Sciatic nerve (tissue), 2 donors: Measurements from ENCODE around the gene SNX15. TPM values are rescaled to one million over a fixed set of nuclear protein-coding genes. Genes with fewer than 3 reads are reported as not detected.

Experiments used
- ATAC-seq: fragments of 200-7000 bp; cut with Tn5 transposase; one replicate; pipeline ENCODE4 v1.9.1; 2020; ENCODE audit warnings: mild to moderate bottlenecking, moderate library complexity
- DNase-seq: peaks from one replicate; pipeline ENCODE4 v3.0.0-alpha.2; 2020; ENCODE audit warnings: low spot score
- intact Hi-C: fragments of 100-400 bp; cut with DNase I; formaldehyde crosslinking; loops from one replicate; pipeline ENCODE4 v1.14.2; 2022
- total RNA-seq: library from RNA; stranded (reverse); fragmentation: NEBNext Ultra II Directional; extraction: Animal tissue kit (Norgen Biotek cat#: 25700); gene quantifications from one replicate; pipeline ENCODE4 v1.2.1, GENCODE V29; 2021
- donor health status: DM: no; HTN: no; CAD: no.
- donor health status: DM: no; HTN: no; CAD: no.

The SNX15 gene
- total RNA-seq, 1 donor from 2014 or later: 34.4 TPM

- DNase-seq (peak; percentile 71), ATAC-seq (peak; percentile 61)
- intact Hi-C loops: no loop called here
These were observed 20.6 kb downstream of the SNX15 start for GRCh38 chr11:65047581-65048422.

DNA sequence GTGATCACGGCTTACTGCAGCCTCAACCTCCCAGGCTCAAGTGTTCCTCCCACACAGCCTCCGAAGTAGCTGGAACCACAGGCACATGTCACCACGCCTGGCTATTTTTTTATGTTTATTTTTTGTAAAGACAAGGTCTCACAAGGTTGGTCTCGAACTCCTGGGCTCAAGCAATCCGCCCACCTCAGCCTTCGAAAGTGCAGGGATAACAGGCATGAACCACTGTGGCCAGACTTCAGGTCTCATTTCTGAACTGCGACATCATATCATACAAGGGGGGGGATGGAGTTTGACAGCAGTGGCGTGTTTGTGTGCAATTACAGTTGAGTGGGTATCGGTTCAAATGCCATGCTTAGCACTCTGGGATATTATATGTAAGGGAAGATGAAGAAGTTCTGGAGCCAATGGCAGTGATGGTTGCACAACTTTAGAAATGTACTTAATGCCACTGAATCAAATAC, 24.2 kb downstream of the SNX15 start:
- DNase-seq (no peak), ATAC-seq (no peak)
- intact Hi-C loops: no loop called here

GRCh38 chr11:65053827-65054508, 26.7 kb downstream of the SNX15 start:
- DNase-seq (no peak), ATAC-seq (no peak)
- intact Hi-C loops: no loop called here

DNA sequence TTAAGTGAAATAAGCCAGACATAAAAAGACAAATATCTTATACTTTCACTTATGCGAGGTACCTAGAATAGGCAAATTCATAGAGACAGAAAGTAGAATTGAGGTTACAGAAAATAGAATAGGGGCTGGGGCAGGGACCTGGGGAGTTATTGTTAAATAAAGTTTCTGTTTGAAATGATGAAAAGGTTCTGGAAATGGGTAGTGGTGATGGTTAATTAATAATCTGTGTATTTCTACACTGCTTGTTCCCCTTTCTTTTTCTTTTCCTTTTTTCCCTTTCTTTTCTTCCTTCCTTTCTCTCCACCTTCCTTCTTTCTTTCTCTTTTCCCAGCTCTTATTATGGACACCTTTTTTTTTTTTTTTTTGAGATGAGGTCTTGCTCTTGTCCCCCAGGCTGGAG, 28.3 kb downstream of the SNX15 start:
- ATAC-seq: no peak
- no peak for DNase-seq
- intact Hi-C loops: no loop called here

DNA sequence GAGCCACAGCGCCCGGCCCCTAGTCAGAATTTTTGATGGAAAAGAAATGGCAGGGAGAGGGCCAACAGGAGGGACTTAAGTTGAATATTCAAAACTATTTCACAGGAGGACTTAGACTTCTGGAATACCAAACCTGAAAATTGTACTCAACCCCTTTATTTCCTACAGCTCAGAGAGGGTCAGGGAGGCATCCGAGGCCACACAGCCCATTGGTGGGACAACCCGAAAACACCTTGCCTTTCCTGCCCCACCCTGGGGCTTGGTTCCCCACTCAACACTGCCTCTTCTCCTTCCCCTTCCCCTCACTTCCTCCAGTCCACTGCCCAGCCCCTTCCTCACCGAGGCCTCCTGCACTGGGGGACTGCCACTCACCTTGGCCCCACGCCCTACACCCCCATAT, 29.8 kb downstream of the SNX15 start:
- ATAC-seq (no peak), DNase-seq (no peak)
- intact Hi-C loops: no loop called here

DNA sequence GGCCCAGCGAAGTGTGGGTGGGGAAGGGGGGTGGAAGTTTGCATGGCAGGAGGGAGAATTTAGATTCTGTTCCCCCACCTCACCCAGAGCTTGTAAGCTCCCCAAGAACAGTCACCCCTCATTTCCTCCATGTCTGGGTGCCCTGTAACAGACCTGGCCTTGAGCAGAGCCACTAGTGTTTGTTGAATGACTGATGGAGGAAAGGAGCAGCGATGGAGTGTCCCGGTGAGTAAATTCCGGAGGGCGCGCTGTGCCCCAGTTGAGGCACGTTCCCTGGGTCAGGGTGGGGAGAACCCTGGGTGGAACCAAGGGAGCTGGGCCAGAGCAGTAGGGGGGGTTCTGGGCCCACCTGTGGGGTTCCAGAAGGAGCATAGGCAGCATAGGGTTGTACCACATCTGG, 30.3 kb downstream of the SNX15 start:
- DNase-seq (no peak), ATAC-seq (no peak)

GRCh38 chr11:65058012-65058411, 30.8 kb downstream of the SNX15 start:
- ATAC-seq (no peak), DNase-seq (no peak)
- intact Hi-C loops: no loop called here

More for the DNA sequence above, 30.3 kb downstream of the SNX15 start:
- intact Hi-C loops: no loop called here

GRCh38 chr11:65058419-65059054, 31.3 kb downstream of the SNX15 start, which contains the start of gene NAALADL1:
Gene NAALADL1 (minus strand): TSS chr11:65058553. CDS start chr11:65058521, 32 bp downstream.
- ATAC-seq: no peak

GRCh38 chr11:65059523-65059922, 32.3 kb downstream of the SNX15 start:
- intact Hi-C loops: no loop called here
- DNase-seq (no peak), ATAC-seq (no peak)

More at GRCh38 chr11:65058419-65059054, 31.3 kb downstream of the SNX15 start, which contains the start of gene NAALADL1:
- no peak for DNase-seq
- intact Hi-C loops: no loop called here

DNA sequence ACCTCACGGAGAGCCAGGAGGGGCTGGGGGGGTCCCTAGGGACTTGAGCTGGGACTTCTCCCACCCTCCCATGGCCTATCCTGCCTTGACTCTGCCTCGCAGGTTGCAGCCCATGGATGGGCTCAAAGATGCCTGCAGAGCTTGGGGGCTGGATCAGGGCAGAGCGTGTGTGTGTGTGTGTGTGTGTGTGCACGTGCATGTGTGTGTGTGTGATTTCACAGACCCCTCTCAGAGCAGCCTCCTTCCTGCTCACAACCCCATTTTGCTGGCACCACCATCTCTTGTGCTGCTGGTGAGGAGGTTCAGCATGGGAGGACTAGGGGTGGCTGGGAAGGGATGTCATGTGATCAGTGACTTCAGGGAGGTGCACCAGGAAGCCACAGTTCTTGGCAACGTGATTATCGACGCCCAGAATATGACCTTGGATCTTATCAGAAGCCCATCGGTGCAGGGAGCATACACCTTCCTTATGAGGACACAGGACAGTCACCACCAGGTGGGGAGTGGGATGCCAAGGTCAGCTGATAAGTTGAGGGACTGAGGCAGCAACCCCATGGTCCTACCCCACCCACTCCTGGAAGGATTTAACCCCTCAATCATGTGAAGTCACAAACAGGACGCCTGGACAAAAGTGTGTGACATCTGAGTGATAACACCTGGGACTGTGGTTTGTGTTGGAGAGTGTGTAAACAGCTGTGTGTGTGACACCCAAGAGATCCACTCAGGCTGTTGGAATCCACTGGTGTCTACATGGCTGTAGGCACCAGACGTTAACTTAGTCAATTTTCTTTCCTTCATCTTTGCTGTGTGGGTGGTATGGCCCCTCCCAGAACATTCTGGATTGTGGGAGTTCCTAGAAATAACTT, 33.0 kb downstream of the SNX15 start:
- intact Hi-C loops: no loop called here
- ATAC-seq: no peak

GRCh38 chr11:65060913-65061408, 33.7 kb downstream of the SNX15 start:
- DNase-seq (no peak), ATAC-seq (no peak)
- intact Hi-C loops: no loop called here

More for the DNA sequence above, 33.0 kb downstream of the SNX15 start:
- DNase-seq: no peak

GRCh38 chr11:65063532-65063931, 36.3 kb downstream of the SNX15 start:
- ATAC-seq (no peak), DNase-seq (no peak)

GRCh38 chr11:65064847-65065240, 37.6 kb downstream of the SNX15 start:
- no peak for DNase-seq
- intact Hi-C loops: no loop called here
- ATAC-seq: no peak

More at GRCh38 chr11:65063532-65063931, 36.3 kb downstream of the SNX15 start:
- intact Hi-C loops: no loop called here

GRCh38 chr11:65065851-65066250, 38.6 kb downstream of the SNX15 start:
- intact Hi-C loops: no loop called here
- DNase-seq (no peak), ATAC-seq (no peak)

DNA sequence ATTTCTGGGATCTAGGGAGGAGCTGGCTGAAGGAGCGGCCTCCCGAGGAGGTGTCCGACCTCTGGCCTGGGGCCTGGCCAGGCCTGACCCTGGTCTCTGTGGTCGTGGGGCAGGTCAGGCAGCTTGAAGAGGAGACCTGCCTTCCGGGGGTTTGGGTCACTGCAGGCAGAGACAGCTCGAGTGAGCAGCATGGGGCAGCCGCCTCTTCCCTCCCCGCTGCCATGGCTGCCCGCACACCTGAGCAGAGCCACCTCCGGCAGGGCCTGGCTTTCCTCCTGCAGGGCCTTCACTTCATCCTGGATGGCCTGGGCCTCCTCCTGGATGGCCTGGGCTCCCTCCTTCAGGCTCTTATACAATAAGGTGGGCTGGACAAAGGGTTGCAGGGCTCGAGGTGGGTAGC, 39.1 kb downstream of the SNX15 start:
- no peak for DNase-seq
- intact Hi-C loops: no loop called here
- no peak for ATAC-seq

DNA sequence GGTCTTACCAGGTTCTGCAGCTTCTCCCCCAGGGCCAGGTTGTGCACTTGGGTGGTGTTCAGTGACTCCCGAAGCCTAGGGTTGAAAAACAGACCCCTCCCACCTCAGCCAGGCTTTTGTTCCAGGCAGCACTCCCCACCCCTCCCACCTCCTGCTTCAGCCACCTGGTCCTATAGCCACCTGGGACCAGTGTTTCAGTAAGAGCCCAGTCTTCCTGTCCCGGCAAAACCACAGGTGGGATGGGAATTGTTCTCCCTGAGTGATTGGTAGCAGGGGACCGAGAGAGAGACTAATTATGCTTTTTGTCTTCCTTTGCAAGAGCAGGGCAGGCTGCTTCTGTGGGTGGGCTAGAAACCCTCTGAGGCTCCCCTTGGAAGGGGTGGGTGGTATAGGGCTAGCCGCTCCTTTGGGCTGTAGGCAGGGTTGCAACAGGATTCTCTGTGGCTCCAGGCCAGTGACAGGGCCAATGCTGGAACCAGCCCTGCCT, 39.6 kb downstream of the SNX15 start:
- ATAC-seq: peak; percentile 37
- intact Hi-C loops: no loop called here
- DNase-seq: no peak

GRCh38 chr11:65067446-65067845, 40.2 kb downstream of the SNX15 start:
- ATAC-seq: no peak
- intact Hi-C loops: no loop called here

GRCh38 chr11:65069217-65069616, 42.0 kb downstream of the SNX15 start:
- DNase-seq: no peak
- ATAC-seq: no peak
- intact Hi-C loops: no loop called here

More at GRCh38 chr11:65067446-65067845, 40.2 kb downstream of the SNX15 start:
- DNase-seq: no peak
